Measurements from ENCODE around the gene HTR3B.
"Not testable (repeated sequence)": the region's sequence is repeated elsewhere in the genome, so short reads cannot be mapped to it uniquely, and the experiment has no call there.

Gene HTR3B

GRCh38 chr11:113946162-113946561 lies 41.6 kb downstream of the HTR3B start:
- not testable (repeated sequence) for DNase-seq (ENCODE audit: low read depth)

DNA sequence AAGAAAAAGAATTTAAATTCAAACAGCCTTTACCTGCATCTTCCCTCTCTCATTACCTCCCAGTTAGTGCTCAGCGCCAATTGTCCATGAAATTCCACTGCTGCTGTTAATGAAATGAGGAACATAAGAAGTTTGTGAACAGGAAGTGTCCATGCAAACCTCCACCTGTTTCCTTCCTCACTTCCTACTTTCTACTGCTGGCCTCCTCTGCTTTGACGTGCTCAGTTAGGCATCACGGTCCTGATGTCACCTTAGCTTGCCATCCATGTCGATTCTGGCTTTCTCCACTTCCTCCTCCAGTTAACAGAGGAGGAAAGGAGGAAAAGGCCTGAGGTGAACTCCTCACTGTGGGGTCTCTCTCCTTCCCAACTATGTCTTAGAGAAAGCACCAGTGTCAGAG lies 43.4 kb downstream of the HTR3B start:
- DNase-seq (ENCODE audit: low read depth) = no peak

DNA sequence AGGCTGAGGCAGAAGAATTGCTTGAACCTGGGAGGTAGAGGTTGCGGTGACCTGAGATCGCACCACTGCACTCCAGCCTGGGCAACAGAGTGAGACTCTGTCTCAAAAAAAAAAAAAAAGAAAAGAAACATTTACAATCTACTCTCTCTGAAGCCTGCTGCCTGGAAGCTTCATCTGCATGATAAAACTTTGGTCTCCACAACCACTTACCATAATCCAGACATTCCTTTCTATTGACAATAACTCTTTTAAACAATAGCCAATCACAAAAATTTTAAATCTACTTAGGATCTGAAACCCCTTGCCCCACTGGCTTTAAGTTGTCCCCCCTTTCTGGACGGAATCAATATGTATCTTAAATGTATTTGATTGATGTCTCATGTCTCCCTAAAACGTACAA lies 45.3 kb downstream of the HTR3B start:
- no peak for DNase-seq (ENCODE audit: low read depth)

DNA sequence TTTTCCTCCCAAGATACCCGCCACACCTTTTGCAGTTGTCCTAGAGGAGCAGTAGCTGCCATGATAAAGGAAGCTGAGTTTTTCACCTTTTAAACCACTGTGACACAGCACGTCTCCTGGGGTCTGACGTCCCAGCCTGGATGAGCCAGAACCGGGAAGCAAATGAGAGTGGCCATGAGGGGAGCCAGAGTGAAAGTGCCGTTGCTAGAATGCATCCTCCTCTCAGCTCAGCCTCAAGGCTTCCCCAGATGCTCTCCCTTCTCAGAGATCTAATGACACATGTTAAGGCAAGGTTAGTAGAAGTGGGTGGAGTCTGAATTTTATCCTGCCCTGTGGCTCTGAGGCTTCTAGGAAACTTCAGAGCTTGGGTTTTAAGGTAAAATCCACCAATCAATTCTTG lies 46.9 kb downstream of the HTR3B start:
- DNase-seq (ENCODE audit: low read depth) = no peak

- no peak for DNase-seq (ENCODE audit: low read depth)
Measured at GRCh38 chr11:113952070-113952469, 47.5 kb downstream of the HTR3B start.

DNA sequence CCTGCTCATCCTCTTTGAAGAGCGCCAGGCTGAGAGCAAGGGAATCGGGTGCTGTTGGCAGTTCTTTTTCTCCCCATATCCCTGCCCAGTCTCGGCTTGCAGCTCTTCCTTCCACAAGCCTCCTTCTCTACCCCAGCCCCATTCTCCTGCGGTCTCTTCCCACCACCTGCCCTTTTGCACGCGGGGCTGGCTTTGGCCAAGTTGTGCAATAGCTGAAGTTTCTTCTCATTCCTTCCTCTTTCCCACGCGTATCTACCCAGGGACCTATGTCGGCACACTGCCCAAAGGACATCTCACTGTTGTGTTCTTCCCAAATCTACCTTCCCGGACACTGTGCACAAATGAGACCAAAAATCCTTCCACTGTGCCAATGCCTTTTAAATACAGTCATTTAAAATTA lies 48.0 kb downstream of the HTR3B start:
- DNase-seq (ENCODE audit: low read depth) = no peak

DNA sequence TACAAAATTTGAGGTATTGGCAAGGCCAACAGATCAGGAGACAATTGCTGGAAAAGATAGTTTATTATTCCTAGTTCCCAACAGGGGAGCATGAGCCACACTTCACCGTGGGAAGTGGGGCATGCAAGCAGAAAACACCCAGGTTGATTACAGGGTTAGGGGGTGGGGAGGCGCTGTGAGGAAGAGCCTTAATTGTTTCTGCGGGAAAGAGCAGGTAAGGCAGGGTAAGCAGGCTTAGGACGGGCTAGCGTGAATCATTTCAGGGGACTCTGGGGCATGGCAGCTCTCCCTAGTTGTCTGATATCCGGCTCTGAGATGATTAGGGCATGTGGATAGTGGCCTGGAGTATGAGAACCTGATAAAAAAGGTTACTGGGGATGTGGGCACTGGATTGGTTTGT lies 49.6 kb downstream of the HTR3B start:
- no peak for DNase-seq (ENCODE audit: low read depth)

- DNase-seq (ENCODE audit: low read depth) = no peak
Measured at GRCh38 chr11:113956986-113957385, 52.4 kb downstream of the HTR3B start.

DNA sequence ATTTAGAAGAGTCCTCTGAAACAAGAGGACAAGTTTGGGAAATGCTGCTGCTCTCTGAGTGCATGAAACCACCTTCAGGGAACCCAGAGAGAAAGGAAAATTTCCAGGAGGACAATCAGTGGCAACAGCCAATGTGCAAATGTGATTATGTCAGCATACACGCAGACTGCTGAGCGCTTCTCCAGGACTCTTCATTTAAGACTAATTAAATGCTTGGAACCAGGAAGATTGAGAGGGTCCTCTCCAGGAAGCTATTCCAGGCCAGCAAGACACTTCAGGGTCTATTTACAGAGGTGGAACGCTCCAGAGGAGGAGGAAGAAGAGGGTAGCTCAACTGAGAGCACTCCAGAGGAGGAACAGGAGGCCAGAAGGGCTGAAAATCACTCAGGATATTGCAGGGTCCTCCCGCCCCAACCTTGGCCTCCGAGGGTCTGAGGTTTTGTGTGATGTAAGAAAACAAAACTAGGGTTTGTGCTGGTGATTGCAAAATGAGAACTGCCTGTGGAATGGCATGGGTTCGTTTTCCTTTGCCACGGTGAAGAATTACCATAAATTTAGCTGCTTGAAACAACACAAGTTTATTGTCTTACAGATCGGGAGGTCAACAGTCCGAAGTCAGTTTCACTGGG lies 56.2 kb downstream of the HTR3B start:
- no peak for DNase-seq (ENCODE audit: low read depth)

- no peak for DNase-seq (ENCODE audit: low read depth)
Measured at GRCh38 chr11:113967361-113967760, 62.8 kb downstream of the HTR3B start.

DNA sequence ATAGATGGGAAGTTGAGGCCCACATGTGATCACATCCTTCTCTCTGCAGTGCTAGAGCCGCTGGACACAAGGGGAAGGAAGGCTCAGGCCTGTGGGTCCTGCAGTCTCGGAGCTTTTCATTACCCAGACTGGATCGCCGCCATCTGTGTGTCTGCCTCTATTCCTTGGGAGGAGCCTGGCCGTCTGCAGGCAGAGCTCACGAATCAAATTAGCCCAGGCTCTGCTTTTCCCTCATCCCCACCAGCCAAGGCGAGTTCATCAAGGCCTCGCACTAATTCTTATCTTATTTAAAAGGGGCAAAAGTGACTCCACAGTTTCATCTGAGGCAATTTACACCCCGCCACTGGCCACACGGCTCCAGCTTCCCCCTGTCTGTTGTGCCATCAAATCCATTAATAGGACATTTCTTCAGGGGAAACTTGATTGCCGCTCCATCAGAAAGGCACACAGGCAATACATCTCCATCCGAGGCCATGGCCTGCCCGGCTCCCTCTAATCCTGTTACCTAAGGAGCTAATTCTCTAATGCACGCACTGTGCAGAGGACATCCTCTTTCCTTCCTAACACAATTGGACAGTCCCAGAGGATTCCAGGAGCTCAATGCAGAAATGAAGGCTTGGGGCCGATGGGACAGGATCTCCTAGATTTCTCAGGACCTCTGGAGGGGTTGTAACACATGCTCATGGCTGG lies 67.1 kb downstream of the HTR3B start:
- DNase-seq (ENCODE audit: low read depth) = no peak

GRCh38 chr11:113974741-113975470 lies 70.3 kb downstream of the HTR3B start, which contains the start of gene HTR3A:
Gene HTR3A, plus strand, starts transcription at chr11:113975108. Its CDS starts 218 bp downstream, at chr11:113975326.
- no peak for DNase-seq (ENCODE audit: low read depth)

DNA sequence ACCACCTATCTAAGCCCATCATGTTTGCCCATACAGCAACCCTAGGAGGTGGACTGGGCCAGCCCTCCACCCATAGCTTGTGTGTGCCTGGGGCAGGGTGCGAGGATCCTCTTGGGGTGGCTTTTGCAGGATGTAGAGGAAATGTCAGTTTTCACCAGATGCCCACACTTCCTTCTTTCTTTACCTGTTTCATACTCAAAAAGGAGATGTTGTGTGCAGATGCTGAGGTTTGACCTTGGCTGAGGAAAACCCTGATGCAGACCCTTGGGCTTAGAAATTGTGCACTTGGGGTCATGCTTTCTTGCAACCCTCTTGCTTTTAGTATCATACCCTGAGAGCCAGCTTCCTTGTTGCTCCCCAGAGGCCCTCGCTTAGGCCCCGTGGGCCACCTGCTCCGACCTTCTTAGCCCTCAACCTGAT lies 72.5 kb downstream of the HTR3B start:
- DNase-seq (ENCODE audit: low read depth) = no peak

DNA sequence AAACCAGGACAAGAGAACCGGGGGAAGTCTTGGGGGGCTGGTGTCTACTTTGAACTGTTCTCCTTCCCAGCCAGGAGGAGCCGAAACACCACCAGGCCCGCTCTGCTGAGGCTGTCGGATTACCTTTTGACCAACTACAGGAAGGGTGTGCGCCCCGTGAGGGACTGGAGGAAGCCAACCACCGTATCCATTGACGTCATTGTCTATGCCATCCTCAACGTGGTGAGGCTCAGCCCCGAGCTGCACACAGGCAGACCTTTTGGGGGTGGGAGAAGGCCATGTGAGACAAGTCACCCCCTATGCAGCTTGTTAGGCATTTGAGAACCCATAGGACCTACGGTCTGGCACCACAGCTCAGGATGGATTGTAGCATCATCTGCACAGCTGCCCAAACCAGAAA lies 73.1 kb downstream of the HTR3B start:
- no peak for DNase-seq (ENCODE audit: low read depth)

DNA sequence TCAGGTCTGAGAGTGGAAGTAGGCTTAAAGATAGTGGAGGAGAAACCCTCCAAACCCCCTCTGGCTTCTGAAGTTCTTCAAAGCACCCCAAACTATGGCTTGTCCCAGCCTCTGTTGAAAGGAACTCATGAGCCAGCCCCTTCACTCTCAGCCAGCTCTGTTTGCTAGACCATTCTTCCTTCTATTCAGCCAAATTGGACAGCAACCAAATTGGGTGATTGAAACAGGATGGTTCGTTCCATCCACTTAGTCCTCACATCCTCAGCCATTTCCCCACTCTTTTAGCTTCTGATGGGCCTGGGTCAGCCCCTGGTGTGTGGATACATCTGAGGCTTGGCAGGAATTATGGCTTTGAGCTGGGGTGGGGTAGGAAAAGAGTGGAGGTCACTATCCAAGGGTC lies 74.8 kb downstream of the HTR3B start:
- DNase-seq (ENCODE audit: low read depth) = no peak

GRCh38 chr11:113980785-113981184 lies 76.2 kb downstream of the HTR3B start:
- DNase-seq (ENCODE audit: low read depth) = no peak

GRCh38 chr11:113982306-113982705 lies 77.7 kb downstream of the HTR3B start:
- DNase-seq (ENCODE audit: low read depth) = no peak

GRCh38 chr11:113984781-113985180 lies 80.2 kb downstream of the HTR3B start:
- DNase-seq (ENCODE audit: low read depth) = no peak

DNA sequence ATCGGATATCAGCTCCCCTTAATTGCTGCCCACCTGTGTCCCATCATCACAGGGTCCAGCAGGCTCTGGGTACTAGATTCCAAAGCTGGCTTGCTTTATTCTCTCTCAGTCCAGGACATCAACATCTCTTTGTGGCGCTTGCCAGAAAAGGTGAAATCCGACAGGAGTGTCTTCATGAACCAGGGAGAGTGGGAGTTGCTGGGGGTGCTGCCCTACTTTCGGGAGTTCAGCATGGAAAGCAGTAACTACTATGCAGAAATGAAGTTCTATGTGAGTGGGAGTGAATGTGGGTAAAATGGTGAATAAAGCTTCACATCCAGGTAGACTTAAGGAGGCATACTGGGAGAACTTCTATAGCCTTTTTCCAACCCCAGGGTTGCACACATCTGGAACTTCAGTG lies 81.3 kb downstream of the HTR3B start:
- DNase-seq (ENCODE audit: low read depth) = no peak

DNA sequence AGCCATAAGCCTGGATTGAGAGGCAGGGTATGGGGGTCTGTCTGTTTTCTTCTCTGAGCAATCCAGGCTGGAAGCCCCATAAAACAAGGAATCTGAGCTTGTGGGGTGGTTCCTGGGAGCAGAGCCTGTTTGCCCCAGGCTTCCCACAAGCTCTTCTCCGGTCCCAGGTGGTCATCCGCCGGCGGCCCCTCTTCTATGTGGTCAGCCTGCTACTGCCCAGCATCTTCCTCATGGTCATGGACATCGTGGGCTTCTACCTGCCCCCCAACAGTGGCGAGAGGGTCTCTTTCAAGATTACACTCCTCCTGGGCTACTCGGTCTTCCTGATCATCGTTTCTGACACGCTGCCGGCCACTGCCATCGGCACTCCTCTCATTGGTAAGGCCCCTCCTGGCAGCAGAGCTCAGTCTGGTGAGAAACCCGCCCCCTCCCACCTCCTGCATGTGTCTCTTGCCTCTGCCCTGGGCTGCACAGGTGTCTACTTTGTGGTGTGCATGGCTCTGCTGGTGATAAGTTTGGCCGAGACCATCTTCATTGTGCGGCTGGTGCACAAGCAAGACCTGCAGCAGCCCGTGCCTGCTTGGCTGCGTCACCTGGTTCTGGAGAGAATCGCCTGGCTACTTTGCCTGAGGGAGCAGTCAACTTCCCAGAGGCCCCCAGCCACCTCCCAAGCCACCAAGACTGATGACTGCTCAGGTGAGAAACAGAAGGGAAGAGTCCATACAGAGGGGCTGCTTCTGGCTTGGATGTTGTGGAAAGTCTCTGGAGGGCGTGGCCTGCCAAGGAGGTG lies 82.0 kb downstream of the HTR3B start:
- DNase-seq (ENCODE audit: low read depth) = no peak

DNA sequence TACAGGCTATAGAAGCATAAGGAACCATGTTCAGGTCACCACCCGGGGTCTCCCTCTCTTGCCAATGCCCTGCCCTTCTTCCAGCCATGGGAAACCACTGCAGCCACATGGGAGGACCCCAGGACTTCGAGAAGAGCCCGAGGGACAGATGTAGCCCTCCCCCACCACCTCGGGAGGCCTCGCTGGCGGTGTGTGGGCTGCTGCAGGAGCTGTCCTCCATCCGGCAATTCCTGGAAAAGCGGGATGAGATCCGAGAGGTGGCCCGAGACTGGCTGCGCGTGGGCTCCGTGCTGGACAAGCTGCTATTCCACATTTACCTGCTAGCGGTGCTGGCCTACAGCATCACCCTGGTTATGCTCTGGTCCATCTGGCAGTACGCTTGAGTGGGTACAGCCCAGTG lies 84.8 kb downstream of the HTR3B start:
- no peak for DNase-seq (ENCODE audit: low read depth)

GRCh38 chr11:113989916-113990315 lies 85.3 kb downstream of the HTR3B start:
- no peak for DNase-seq (ENCODE audit: low read depth)

Data from stromal cell of bone marrow (primary cell).